Right renal pelvis (tissue), 4 donors: Measurements from ENCODE around the gene GNMT. TPM values are rescaled to one million over a fixed set of nuclear protein-coding genes. Genes with fewer than 3 reads are reported as not detected.
"Not testable (repeated sequence)": the region's sequence is repeated elsewhere in the genome, so short reads cannot be mapped to it uniquely, and the experiment has no call there.

Source experiments
- DNase-seq, 4 donors: peaks; one replicate each; pipeline ENCODE4 v3.0.0-alpha.2; 2013; ENCODE audit warnings: low read depth in 4 of 4, low spot score in 3 of 4, missing footprints in 1 of 4
- polyA plus RNA-seq, 4 donors: library from polyadenylated mRNA; unstranded; fragments of 120-200 nt; gene quantifications; one replicate each; pipeline ENCODE4 v1.2.1, GENCODE V29; 2013; ENCODE audit not compliant: insufficient read length in 4 of 4

Gene GNMT
- polyA plus RNA-seq, 4 donors: 0.72 to 1.1 (median 0.95) TPM

DNA sequence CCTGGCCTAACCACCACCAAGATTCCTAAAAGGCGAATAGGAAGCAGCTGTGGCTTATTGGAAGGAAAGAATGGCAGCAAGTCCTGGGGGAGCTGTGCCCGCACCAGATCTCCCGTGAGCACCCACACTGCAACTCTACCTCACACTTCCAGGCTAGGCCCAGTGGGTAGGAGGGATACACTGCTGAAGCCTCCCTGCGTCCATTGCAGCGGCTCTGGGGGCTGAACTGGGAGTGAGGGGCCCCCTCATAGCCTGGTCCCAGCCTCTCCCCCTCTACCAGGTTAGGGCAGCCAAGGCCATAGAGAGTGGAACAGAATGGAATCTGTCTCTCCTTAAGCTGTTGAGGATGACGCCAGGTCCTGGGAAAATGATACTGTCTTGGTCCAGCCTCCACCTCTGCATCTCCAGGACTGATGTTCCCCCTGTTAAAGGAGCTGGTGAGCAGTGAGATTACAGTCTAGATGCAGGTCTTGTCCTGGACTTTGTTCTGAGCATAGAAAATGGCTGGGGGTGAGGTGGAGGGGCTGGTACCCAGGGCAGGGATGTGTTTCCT is 20.0 kb upstream of the GNMT start:
- DNase-seq: no peak

GRCh38 chr6:42941356-42941755 is 19.2 kb upstream of the GNMT start:
- not testable (repeated sequence) for DNase-seq

DNA sequence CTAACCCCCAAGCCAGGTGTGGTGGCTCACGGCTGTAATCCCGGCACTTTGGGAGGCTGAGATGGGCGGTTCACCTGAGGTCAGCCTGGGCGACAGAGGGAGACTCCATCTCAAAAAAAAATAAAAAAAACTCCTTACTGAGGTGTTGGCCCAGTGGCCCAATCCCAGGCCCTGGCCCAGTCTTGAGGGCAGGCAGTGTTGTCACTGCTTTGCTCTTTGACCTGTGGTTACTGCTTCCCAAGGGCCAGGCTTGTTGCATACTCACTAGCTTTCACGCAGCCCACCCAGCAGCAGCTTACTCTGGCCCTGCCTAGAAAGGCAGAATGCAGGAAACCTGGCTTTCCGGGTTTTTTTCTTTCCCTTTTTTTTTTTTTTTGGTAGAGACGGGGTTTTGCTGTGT is 18.1 kb upstream of the GNMT start:
- no peak for DNase-seq

- no peak for DNase-seq
Measured at GRCh38 chr6:42947950-42948349, 12.6 kb upstream of the GNMT start.

DNA sequence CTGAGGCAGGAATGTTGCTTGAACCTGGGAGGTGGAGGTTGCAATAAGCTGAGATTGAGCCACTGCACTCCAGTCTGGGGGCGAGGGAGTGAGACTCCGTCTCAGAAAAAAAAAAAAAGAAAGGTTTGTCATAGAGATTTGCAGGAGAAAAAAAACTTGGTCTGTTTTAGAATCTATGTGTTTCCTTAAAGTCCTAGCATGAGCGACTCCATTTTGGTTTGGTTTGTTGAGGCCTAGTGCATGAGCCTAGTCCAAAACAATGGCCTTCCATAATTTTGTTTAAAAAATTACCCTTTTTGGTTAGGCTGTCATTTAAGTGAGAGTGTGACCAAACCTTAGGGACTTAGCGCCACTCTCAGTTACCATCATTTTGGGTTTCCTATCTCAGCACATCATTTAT is 8.2 kb upstream of the GNMT start:
- no peak for DNase-seq

- not testable (repeated sequence) for DNase-seq
Measured at GRCh38 chr6:42954405-42954804, 6.1 kb upstream of the GNMT start.

GRCh38 chr6:42958125-42958524 is 2.4 kb upstream of the GNMT start:
- DNase-seq: no peak

GRCh38 chr6:42959917-42960242 is 674 bp upstream of the GNMT start:
- no peak for DNase-seq

GRCh38 chr6:42961020-42961470 is 491 bp downstream of the GNMT start:
- no peak for DNase-seq

DNA sequence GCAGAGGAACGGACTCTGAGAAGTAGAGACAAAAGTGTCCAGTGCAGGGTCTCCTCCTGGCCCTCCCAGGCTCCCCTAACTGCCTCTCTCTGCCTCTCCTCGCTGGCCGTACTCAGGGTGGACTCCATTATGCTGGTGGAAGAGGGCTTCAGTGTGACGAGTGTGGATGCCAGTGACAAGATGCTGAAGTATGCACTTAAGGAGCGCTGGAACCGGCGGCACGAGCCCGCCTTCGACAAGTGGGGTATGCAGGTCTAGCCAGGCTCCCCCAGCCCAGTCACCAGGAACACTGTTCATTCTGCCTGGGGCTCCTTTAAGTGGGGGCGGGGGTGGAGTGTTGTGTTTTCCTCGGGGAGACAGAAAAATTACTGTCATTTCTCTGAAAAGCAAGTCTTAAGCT is 1.5 kb downstream of the GNMT start:
- no peak for DNase-seq

- no peak for DNase-seq
Measured at GRCh38 chr6:42962502-42963178, 2.1 kb downstream of the GNMT start.

DNA sequence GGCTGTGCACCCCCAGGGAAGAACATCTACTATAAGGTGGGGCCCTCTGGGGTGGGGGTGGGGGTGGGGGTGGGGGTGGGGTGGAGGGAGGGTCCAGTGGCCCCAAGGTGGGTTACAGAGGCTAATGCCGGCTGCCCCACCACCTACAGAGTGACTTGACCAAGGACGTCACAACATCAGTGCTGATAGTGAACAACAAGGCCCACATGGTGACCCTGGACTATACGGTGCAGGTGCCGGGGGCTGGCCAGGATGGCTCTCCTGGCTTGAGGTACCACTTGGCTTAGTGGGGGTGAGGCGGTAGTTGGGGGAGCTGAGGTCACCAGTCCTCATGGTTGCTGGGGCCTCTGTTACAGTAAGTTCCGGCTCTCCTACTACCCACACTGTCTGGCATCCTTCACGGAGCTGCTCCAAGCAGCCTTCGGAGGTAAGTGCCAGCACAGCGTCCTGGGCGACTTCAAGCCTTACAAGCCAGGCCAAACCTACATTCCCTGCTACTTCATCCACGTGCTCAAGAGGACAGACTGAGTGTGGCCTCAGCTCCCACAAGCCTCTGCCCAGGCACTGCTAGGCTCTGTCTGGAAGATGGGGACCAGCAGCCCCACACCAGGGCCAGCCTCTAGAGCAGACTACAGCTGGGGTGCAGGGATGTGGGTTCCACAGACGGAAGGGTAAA is 2.8 kb downstream of the GNMT start:
- no peak for DNase-seq

DNA sequence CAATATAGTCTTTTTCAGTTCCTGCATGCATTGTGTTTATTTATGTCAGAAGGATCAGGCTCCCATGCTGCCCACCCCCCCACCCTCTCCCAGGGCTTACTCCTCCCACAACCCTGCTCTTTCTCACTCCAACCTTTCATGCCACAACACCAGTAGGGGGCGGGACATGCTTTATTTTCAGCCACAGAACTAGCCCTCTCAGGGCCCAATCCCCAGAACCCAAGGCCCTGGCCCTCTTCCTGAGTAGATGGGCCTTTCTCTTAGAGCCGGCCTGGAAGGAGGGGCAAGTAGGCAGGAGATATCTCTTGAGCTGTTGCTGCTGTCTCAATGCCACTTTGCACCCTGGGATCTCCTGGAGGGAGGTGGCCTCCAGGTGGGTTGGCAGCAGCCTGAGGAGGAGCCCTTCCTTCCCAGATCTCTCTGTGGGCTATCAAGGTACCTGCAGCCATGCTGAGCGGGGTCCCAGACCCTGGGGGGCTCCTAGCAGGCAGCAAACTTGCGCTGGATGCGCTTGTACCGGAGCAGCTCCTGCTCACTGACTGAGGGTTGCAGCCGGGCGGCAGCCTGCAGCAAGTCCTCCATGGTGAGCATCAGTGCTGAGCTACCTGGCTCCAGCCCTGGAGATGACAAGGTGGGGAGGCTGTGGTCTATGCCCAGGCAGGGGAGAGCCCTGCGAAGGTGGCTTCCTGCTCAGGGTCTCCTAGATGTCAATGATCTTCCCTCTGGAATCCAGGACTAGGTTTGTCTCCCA is 3.5 kb downstream of the GNMT start:
- no peak for DNase-seq

- DNase-seq: no peak
Measured at GRCh38 chr6:42966571-42966970, 6.0 kb downstream of the GNMT start.

GRCh38 chr6:42967228-42967627 is 6.7 kb downstream of the GNMT start:
- DNase-seq: no peak

- no peak for DNase-seq
Measured at GRCh38 chr6:42968126-42968701, 7.7 kb downstream of the GNMT start.

DNA sequence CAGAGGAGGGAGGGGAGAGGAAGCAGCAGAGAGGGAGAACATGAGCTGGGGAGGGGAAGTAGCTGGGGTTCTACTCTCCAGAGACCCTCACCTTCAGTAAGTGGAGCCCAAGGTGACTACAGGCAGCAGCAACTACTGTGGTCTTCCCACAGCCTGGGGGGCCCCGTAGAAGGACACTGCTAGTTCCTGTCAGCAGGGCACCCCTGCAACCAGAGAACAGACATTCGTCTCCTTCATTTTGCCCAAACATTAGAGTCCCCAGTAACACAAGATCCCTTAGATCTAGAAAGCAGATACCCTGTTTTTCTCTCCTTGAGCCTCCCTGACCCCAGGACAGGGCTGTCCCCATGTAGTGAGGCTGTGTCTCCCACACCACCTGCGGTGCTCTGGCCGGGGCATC is 8.2 kb downstream of the GNMT start:
- no peak for DNase-seq

DNA sequence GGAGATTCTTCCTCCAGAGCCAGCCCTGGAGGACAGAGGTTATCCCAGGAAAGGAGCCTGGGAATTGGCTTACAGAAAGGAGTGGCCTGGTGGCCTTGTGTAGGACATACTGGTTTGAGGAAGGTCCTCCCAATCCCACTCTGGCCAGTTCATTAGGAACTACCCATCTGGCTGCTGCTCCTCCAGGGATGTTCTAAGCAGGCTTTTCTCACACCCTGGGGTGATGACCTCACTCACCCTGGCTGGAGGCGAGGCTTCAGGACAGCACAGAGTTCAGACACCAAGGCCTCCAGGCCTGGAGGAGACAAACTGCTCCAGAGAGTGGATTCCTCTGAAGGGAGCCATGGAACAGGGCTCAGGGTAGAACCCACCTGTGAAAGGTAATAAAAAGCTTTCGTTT is 8.9 kb downstream of the GNMT start:
- no peak for DNase-seq

GRCh38 chr6:42969934-42970333 is 9.4 kb downstream of the GNMT start:
- DNase-seq: no peak

- no peak for DNase-seq
Measured at GRCh38 chr6:42970871-42971612, 10.5 kb downstream of the GNMT start.
